GM21825 (cell line): ENCODE measurements around the gene SLC37A3.

ENCODE experiments used
- ATAC-seq: cut with Tn5 transposase; IDR thresholded peaks from one replicate; pipeline ENCODE4 v1.9.1; 2021; ENCODE audit warnings: mild to moderate bottlenecking, moderate library complexity; ENCODE audit not compliant: unreplicated experiment

SLC37A3 gene

GRCh38 chr7:140402178-140402835 is 4.0 kb upstream of the SLC37A3 start:
- ATAC-seq: no peak

GRCh38 chr7:140400381-140400780 is 2.1 kb upstream of the SLC37A3 start:
- no peak for ATAC-seq

GRCh38 chr7:140398821-140399220 is 491 bp upstream of the SLC37A3 start:
- ATAC-seq: no peak

GRCh38 chr7:140393756-140394306 is 4.5 kb downstream of the SLC37A3 start:
- no peak for ATAC-seq

- no peak for ATAC-seq
Measured at GRCh38 chr7:140391634-140392033, 6.7 kb downstream of the SLC37A3 start.

GRCh38 chr7:140390466-140391190 is 7.7 kb downstream of the SLC37A3 start:
- peak; percentile 74 for ATAC-seq

- ATAC-seq: peak; percentile 16
Measured at GRCh38 chr7:140390034-140390433, 8.3 kb downstream of the SLC37A3 start.

GRCh38 chr7:140389445-140389844 is 8.9 kb downstream of the SLC37A3 start:
- no peak for ATAC-seq

GRCh38 chr7:140384894-140385545 is 13.3 kb downstream of the SLC37A3 start:
- ATAC-seq: no peak

GRCh38 chr7:140383954-140384713 is 14.2 kb downstream of the SLC37A3 start:
- ATAC-seq: no peak

- no peak for ATAC-seq
Measured at GRCh38 chr7:140375892-140376730, 22.2 kb downstream of the SLC37A3 start.

- ATAC-seq: no peak
Measured at GRCh38 chr7:140375323-140375722, 23.0 kb downstream of the SLC37A3 start.

- no peak for ATAC-seq
Measured at GRCh38 chr7:140369294-140369693, 29.0 kb downstream of the SLC37A3 start.

- ATAC-seq: no peak
Measured at GRCh38 chr7:140367528-140367927, 30.8 kb downstream of the SLC37A3 start.

- ATAC-seq: no peak
Measured at GRCh38 chr7:140364819-140365218, 33.5 kb downstream of the SLC37A3 start.

GRCh38 chr7:140360697-140361229 is 37.6 kb downstream of the SLC37A3 start:
- ATAC-seq: no peak

- no peak for ATAC-seq
Measured at GRCh38 chr7:140358412-140359051, 39.8 kb downstream of the SLC37A3 start.

- no peak for ATAC-seq
Measured at GRCh38 chr7:140358024-140358411, 40.3 kb downstream of the SLC37A3 start.

- ATAC-seq: no peak
Measured at GRCh38 chr7:140350056-140350455, 48.3 kb downstream of the SLC37A3 start.
